HG02884 (cell line): ENCODE results near the gene ABHD17C.
"Not testable (repeated sequence)": the region's sequence is repeated elsewhere in the genome, so short reads cannot be mapped to it uniquely, and the experiment has no call there.

Experiments
- ATAC-seq: cut with Tn5 transposase; IDR thresholded peaks from one replicate; pipeline ENCODE4 v1.9.1; 2021; ENCODE audit warnings: mild to moderate bottlenecking, moderate library complexity; ENCODE audit not compliant: unreplicated experiment

The ABHD17C gene

DNA sequence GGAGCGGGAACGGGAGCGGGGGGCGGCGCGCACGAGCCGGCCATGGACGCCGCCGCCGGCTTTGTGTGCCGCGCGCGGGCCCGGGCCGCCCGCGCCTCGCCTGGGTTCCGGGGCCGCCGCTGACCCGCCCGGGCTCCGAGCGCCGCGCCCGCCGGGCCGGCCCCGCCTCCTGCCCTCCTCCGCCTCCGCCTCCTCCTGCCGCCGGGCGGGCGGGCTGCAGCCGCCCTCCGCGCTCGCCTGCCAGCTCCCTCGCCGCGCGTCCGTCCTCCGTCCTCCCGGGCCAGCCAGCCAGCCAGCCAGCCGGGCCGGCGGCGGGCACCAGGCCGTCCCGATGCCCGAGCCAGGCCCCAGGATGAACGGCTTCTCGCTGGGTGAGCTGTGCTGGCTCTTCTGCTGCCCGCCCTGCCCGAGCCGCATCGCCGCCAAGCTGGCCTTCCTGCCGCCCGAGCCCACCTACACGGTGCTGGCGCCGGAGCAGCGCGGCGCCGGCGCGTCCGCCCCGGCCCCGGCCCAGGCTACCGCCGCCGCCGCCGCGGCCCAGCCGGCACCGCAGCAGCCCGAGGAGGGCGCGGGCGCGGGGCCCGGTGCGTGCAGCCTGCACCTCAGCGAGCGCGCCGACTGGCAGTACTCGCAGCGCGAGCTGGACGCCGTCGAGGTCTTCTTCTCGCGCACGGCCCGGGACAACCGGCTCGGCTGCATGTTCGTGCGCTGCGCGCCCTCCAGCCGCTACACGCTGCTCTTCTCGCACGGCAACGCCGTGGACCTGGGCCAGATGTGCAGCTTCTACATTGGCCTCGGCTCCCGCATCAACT is at the start of gene ABHD17C:
Gene ABHD17C (plus strand): TSS at position 212 of the 812 bp plus-strand sequence. CDS start 120 bp downstream, at position 332.
- peak; percentile 62 for ATAC-seq

DNA sequence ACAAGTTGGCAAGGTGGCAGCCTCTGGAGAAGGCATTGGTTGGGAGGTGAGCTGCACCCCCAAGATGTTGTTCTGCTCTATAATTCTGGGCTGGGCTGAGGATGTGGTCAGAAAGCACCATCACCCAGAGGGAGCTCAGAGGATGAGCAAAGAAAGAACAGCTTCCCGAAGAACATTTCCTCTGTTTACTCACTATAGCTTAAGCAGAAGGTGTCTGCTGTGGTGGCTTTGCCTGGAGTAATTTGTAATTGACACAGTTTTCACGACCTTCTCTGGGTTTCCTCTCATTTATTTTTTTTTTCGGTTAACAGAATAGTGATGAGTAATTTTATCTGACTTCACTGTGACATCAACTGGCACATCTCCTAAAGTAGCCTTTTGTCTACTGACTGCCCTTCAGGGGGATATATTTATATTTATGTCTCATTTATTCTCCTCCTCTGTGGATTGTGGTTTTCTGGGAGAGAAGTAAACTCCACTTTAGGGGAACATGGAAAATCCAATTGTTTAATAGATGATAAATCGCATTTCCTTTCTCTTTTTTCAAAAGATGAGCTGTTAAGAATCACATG is 49.5 kb upstream of the ABHD17C start:
- ATAC-seq, result no peak

DNA sequence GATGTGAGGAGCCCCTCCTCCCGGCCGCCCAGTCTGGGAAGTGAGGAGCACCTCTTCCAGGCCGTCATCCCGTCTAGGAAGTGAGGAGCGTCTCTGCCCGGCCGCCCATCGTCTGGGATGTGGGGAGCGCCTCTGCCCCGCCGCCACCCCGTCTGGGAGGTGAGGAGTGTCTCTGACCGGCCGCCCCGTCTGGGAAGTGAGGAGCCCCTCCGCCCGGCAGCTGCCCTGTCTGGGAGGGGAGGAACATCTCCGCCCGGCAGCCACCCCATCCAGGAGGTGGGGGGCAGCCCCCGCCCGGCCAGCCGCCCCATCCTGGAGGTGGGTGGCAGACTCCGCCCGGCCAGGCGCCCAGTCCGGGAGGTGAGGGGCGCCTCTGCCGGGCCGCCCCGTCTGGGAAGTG is 47.7 kb upstream of the ABHD17C start:
- not testable (repeated sequence) for ATAC-seq

DNA sequence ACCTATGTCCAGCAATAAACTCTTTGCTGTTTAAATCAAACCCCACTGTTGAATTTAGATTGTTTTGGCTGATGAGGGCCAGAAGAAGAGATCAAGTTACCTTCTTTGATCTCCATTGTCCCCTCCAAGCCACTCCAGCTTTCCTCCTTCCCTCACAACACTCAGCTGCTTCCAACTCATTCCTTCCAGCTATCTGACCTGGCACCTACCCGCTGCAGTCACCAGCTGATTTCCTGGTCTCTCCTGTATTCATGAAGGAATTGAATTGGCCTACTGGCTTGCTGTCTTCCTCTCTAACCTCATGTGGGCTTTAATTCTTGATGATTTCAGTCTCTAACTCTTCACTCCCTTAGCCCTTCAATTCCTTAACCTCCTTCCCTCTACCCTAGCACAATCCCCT is 40.8 kb upstream of the ABHD17C start:
- ATAC-seq, result no peak

DNA sequence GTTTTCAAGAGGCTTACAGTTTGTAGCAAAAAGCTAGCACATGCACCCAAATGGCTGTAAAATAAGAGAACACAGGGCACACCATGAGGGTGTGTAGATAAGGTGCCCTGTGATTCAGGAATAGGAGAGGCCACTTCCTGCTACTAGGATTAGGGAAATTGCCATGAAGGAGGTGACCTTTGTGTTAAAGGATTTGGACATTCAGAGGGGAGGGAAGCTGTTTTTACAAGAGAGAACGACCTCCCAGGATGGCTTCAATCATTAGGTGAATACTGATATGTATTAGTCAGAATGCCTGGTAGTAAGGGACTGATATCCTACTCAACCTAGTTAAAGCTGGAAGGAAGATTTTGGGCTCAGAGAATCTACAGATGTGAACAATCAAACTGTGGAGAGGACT is 35.7 kb upstream of the ABHD17C start:
- no peak for ATAC-seq

DNA sequence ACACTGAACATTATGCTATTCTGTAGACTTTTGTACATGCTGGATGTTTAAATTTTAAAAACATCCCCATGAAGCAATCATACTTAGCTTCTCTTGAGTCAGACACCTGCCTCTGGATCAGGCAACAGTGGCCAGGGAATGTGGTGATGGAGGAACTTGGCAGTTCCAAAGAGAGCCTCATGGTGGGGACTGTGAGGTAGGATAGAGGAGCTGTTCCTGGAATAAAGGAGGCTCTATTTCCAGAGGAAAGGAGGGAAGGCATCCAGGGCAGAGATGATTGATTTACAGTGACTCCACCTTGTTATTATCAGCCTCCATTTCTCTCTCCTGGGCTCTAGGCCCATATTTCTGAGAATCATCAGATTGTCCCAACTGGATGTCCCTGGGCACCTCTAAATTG is 35.0 kb upstream of the ABHD17C start:
- ATAC-seq, result no peak

DNA sequence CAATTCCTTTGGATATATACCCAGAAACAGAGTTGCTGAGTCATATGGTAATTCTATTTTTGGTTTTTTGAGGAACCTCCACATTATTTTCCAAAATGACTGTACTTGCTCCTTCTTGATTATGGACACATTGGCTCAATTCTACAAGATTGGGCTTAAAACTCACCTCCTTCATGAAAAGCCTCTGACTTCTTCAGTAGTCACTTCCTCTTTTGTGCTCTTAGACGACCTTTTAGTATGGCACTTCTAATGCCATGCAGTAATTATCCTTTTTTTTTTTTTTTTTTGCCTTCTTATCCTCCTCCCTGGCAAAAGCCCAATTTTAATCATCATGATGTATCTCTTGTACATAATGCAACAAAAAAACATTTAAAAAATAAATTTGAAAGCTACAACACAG is 33.0 kb upstream of the ABHD17C start:
- no peak for ATAC-seq

DNA sequence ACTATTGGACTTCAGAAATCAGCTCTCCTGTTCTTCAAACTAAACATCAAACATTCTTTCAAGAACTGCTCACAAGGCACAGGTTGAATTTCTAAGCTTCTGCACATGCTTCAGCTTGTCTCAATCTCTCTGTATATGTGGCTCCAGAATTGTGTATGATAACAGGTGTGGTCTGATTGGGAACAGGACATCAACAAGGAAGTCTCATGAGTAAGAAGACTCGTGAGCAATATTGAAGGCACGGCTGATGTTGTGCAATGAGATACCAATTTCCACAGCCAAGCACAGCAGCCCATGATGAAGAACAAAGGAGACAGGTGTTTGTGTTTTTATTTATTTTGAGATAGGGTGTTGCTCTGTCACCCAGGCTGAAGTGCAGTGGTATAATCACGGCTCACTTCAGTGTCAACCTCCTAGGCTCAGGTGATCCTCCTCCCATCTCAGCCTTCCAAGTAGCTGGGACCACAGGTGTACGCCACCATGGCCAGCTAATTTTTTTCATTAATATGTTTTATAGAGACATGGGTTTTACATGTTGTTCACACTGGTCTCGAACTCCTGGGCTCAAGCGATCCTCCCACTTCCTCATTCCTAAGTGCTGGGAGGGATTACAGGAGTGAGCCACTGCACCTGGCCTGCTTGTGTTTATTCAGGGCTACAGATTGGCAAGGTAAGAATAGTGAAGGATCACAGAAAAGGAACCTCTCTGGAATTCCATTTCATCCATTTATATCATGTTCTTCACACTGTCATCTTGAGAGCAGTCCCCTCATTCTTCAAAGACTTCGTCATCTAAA is 32.2 kb upstream of the ABHD17C start:
- no peak for ATAC-seq

DNA sequence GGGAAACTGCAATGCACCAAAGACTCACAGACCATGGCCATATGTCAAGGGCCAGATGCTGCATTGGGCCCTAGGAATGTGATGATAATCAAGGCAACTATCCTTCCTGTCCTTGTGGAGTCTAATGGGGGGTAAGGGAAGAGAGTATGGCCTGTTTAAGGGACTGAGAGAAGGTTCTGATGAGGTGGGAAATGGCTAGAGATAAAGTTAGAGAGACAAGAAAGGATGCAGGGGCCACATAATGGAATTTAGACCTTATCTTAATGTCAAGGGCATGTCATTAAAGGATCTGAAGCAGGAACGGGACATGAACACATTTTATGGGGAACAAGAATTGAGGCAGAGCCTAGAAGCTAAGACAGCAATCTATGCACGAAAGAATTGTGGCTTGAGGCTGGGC is 30.0 kb upstream of the ABHD17C start:
- no peak for ATAC-seq

DNA sequence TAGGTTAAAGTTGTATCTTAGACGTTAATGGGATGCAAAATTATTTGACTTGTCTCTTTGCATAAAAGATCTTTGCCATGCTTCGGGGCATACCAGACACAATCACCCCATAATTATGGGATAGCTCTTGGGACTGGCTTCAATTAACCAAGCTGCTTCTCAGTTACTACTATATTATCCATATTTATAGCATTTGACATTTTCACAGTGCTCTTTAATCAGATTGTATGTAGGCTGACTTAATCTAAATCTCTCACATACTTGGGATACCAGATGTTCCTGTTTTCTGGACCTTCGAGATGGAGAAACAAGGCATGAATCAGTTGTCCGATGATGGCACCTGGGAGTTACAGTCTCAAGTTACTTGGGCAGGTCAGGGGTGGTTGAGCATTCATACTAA is 27.2 kb upstream of the ABHD17C start:
- ATAC-seq, result no peak

DNA sequence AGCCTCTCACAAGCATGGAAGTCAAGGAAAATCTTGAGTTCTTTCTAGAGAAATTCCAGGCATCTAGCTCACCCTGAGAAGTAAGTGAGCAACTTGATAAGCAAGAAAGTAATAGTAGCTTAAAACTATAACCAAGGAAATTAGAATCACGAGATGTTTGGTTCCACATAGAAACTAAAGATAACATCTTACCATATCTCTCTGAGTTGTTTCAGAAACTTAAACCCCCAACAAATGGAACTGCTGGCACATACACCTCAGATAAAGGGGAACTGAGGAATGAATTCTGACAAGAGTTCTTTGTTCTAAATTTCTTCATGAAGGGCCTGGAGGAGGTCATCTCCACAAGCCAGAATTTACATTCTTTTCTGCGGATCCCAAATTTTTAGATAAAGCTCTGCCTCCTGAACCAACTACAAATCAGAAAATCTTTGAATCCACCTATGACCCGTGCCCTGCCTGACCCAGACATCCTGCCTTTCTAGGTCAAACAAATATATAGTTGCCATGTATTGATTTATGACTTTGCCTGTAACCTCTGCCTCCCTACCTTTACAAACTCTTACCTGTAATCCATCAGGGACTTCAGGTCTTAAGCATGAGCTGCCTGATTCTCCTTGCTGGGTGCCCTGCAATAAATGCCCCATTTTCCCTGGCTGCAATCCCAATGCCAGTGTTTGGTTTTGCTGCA is 26.4 kb upstream of the ABHD17C start:
- ATAC-seq, result no peak

DNA sequence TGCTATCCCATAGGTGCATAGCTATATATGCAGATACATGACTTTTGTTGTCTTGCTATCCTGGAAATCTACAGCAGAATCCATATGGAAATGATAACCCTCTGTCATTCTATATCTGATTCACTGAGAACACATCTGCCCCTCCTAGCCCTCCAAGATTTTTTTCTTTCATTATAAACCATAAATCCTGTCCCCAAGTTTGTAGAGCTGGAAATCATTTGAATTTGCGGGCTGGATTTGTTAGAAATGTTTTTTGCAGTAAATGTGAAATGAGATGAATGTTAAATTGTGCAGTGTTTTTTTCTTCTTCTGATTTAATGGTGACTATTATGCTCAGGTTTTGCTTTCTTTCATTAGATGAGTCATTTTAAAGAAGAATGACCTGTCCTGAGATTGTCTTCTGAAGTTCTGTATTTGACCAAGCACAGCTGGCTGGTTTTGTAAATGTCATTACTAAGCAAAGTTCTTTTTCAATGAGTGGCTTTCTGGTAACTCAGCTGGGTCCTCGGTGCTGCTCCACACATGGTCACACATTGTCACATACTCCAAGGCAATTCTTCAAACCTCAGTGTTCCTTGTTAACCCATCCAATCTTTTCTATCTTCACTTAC is 25.3 kb upstream of the ABHD17C start:
- ATAC-seq, result no peak

DNA sequence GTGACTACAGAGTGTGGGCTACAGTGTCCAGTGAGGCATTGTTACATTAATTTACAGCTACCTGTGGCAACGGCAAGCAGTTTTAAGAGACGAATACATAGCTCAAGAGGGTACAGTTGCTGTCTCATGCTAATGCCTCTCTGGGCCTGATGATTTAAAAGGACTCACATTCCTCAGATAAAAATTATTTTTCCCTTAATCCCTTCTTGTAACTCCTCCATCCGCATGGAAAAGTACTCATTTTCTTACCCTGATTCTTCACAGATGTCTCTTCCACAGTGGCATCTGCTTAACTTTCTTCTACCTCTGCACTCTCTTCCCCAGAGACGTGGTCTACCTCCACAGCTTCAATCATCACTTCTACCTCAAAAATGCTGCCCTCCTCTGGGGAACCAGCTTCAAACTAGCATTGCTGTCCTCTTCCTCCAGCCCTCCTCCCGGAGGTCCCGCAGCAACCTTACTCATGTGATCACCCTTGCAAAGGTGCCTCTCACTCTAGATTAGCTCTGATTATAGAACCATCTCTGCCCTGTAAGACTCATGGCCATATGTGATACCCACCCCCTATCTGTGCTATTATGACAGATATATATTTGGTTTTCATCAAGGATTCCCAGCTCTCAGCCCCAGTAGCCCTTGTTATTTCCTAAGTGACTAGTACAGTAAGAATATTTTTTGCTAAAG is 21.4 kb upstream of the ABHD17C start:
- no peak for ATAC-seq

DNA sequence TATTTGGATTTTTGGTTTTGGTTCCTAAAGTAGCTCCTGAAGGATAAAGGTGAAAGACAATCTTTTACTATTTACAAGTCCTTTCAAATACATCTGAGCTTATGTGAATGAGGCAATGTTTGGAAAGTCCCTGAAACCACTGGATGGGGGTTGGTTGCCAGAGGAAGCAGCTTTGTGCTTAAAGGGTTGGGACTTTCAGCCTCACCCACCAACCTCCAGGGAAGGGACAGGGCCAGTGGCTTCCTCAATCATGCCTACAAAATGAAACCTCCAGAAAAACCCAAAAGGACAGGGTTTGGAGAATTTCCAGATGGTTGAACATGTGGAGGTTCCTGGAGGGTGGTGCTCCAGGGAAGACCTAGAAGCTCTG is 20.9 kb upstream of the ABHD17C start:
- ATAC-seq, result no peak

DNA sequence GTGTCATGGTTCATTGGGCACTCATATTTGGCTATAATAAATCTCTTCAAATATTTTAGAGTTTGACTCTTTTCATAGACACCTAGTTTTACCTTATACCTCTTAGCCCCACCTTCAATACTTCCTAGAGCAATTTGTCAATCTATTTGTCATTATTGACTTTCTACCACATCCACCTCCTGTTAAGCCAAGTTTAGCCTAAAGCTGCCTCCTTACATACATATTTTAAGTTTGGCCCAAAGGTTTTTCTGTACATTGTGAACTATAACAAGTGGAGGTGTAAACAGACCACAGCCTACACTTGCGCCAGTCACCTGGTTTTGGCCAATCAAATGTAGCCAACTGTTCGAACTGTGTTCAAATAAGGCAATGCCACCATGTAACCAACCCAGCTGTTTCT is 18.1 kb upstream of the ABHD17C start:
- no peak for ATAC-seq

DNA sequence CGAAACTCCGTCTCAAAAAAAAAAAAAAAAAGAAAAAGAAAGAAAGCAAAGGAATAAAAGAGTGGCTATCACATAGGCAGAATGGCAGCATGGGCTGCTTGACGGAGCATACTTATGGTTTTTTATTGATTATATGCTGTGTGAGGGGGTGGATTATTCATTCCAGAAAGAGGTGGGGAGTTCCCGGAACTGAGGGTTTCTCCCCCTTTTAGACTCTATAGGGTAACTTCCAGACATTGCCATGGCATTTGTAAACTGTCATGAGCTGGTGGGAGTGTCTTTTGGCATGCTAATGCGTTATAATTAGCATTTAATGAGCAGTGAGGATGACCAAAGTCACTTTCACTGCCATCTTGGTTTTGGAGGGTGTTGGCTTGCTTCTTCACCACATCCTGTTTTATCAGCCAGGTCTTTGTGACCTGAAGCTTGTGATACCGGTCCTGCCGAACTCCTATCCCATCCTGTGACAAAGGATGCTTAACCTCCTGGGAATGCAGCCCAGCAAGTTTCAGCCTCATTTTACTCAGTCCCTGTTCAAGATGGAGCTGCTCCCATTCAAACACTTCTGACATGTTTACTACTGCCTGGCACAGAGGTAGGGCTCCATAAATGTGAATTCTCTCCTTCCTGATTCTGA is 15.8 kb upstream of the ABHD17C start:
- ATAC-seq, result no peak

DNA sequence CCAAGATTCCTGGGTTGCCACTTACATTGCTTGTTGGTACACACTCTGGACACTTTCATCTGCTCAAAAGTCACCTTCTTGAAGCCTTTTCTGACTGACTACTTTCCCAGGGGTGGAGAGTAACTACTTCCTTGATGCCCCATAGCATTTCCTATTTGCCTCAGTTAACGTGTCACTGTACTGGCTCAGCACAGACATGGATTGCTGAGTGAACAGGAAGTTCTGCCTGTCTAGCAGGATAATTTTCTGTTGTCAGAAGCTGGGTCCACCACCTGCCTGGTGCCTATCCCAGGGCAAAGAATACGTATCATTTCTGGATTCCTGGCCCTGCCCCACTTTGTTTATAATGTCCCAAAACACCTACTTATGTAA is 15.3 kb upstream of the ABHD17C start:
- ATAC-seq, result no peak

DNA sequence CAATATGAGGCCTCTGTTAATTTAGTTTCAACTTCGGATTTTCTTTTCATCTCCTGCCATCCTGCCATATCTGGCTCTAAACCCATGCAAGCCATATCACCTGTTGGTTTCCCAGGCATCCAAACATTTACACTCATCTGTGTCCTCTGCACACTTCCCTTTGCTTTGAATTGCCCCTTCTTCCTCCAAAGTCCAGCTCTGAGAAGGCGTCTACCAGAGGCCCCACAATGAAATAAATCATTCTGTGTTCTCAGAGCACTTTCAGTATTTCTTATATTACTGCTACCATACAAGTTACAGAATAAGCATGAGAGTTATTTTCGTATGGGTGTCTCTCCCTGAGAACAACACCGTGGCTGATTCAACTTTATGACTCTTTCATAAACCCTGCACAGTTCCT is 12.9 kb upstream of the ABHD17C start:
- ATAC-seq, result no peak

DNA sequence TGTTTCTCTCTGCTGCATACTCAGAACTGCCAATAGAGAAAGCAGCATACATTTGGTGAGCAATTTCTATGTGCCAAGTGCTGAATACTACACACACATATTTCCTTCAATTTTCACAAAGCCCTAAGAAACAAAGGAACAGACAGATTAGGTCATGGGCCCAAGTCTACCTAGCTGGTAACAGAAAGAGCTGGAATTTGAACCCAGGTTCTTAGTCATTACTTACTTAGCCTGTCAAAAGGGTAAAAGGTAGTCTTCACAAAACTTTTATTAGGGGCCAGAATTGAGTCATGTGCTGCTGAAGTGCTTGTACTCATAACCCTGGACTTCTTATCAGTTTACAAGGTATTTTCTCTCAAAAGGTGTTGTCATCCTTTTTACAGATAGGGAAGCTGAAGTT is 10.4 kb upstream of the ABHD17C start:
- no peak for ATAC-seq

DNA sequence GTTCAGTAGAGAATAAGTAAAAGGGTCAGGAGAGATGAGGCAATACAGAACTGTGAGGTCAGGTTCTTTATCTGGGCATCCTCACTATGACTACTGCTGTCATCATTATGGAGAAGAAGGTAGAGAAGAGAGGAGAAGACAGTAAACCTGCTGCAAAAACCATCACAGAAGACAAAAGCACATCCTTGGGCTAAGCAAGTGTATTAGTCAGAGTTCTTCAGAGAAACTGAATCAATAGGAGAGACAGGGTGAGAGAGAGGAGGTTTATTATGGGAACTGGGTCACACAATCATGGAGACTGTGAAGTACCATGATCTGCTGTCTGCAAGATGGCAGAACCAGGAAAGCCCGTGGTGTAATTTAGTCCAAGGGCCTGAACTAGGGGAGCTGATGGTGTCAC is 9.5 kb upstream of the ABHD17C start:
- ATAC-seq, result no peak
